ENCODE results near the gene FNDC3A. TPM values are rescaled to one million over a fixed set of nuclear protein-coding genes. Genes with fewer than 3 reads are reported as not detected.

The FNDC3A gene
- polyA plus RNA-seq, 1 of the 3 experiments (the other 2 are of a cell fraction), result 27.7 TPM

GRCh38 chr13:48945626-48946025, 30.1 kb upstream of the FNDC3A start:
- no peaks in the 10 kb centered on the region for H3K27me3 ChIP-seq (ENCODE audit: insufficient read depth)
- H4K20me1 ChIP-seq (ENCODE audit: insufficient read depth), result no peaks in the 10 kb centered on the region
- H2AFZ ChIP-seq (ENCODE audit: low read depth), result no peak overlapping the region
- no peaks in the 10 kb centered on the region for H3K79me2 ChIP-seq (ENCODE audit: insufficient read depth)
- H3K4me3 ChIP-seq (ENCODE audit: low read depth in 2 of 2, low read length in 1 of 2), result no peak overlapping the region
- H3K9me3 ChIP-seq, result no peaks in the 10 kb centered on the region
- DNase-seq, result no peak
- peaks cover 0 to 2% of the 10 kb centered on the region in 2 experiments; a peak in 2 of 4 replicates for H3K4me1 ChIP-seq (ENCODE audit: control insufficient read depth in 1 of 2, insufficient read depth in 2 of 2, low read depth in 1 of 2, low read length in 1 of 2)
- H3K9me2 ChIP-seq, result no peaks in the 10 kb centered on the region
- H3K27ac ChIP-seq (ENCODE audit: low read depth in 2 of 2, low read length in 1 of 2), result no peak overlapping the region
- H3K4me2 ChIP-seq, result no peak overlapping the region
- WGBS (ENCODE audit: low lambda C conversion rate), result 90% methylated on average over 1 of the region's 1 CpG
- no peaks in the 10 kb centered on the region for H3K36me3 ChIP-seq (replicated peaks in 1 of 2; ENCODE audit: control insufficient read depth in 1 of 2, insufficient read depth in 2 of 2, low read length in 1 of 2)
- no peak overlapping the region for H3K9ac ChIP-seq
- ChIA-PET CTCF (no interaction called here), POLR2A (no interaction called here)
- TF ChIP-seq SMC3 (IDR thresholded peaks at IDR 0.05; ENCODE audit: low read depth, low read length), result no peak
- TF ChIP-seq RAD21 (IDR thresholded peaks at IDR 0.05; ENCODE audit: low read length), result no peak
- no peak for TF ChIP-seq GATA2 (CRISPR knock-in tag; IDR thresholded peaks at IDR 0.05)
- TF ChIP-seq NFIC (IDR thresholded peaks at IDR 0.05; ENCODE audit: borderline replicate concordance), result no peak
- no peak for TF ChIP-seq RXRA (IDR thresholded peaks at IDR 0.05; ENCODE audit: borderline replicate concordance, low read depth)
- TF ChIP-seq POLR2AphosphoS5 (IDR thresholded peaks at IDR 0.05; ENCODE audit: low read depth, low read length), result no peak
- TF ChIP-seq EP300 (IDR thresholded peaks at IDR 0.05; ENCODE audit: borderline replicate concordance in 1 of 2, low read depth in 1 of 2, low read length in 1 of 2), result no peak
- TF ChIP-seq MXI1 (IDR thresholded peaks at IDR 0.05; ENCODE audit: low read depth, low read length), result no peak
- TF ChIP-seq JUND (IDR thresholded peaks at IDR 0.05), result no peak
- TF ChIP-seq ZBTB33 (IDR thresholded peaks at IDR 0.05; ENCODE audit: borderline replicate concordance, low read depth), result no peak
- no peak for TF ChIP-seq FOXJ3 (CRISPR knock-in tag; IDR thresholded peaks at IDR 0.05)
- no peak for TF ChIP-seq YY1 (IDR thresholded peaks at IDR 0.05; ENCODE audit: low read depth)
- TF ChIP-seq MEF2A (IDR thresholded peaks at IDR 0.05; ENCODE audit: borderline replicate concordance, low read depth), result no peak
- no peak for TF ChIP-seq CHD2 (IDR thresholded peaks at IDR 0.05; ENCODE audit: low read length, partially characterized antibody)
- no peak for TF ChIP-seq FOSL2 (IDR thresholded peaks at IDR 0.05; ENCODE audit: borderline replicate concordance, low read depth)
- no peak for TF ChIP-seq EZH2phosphoT487 (IDR thresholded peaks at IDR 0.05; ENCODE audit: borderline replicate concordance, low read depth)
- TF ChIP-seq FOXM1 (IDR thresholded peaks at IDR 0.05; ENCODE audit: low read depth), result no peak
- no peak for TF ChIP-seq SIN3A (IDR thresholded peaks at IDR 0.05; ENCODE audit: borderline replicate concordance, low read depth, low read length)
- TF ChIP-seq GABPA (IDR thresholded peaks at IDR 0.05; ENCODE audit: low read depth), result no peak
- no peak for TF ChIP-seq TCF12 (IDR thresholded peaks at IDR 0.05)
- no peaks in the 10 kb centered on the region for H3F3A ChIP-seq (replicated peaks; ENCODE audit: insufficient read depth)

DNA sequence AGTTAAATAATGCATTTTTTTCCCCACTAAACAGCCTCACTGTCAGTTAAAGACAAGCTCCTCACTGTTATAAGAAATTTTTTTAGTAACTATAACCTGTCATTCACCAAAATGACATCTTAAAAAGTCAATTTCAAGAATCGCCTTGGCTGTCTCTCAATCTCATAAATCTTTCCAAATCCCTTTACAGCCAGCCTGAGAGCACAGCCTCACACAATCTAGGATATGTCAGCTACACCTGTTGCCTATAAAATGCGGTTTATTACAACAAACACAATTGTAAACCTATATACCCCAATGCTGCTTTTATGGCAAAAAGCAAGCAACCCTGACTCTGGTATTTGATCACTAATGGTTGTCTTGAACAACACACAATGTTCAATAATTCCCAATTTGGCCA, 29.5 kb upstream of the FNDC3A start:
- no peaks in the 10 kb centered on the region for H3K79me2 ChIP-seq (ENCODE audit: insufficient read depth)
- TF ChIP-seq EP300 (IDR thresholded peaks at IDR 0.05; ENCODE audit: borderline replicate concordance in 1 of 2, low read depth in 1 of 2, low read length in 1 of 2), result no peak
- no peak for TF ChIP-seq RXRA (IDR thresholded peaks at IDR 0.05; ENCODE audit: borderline replicate concordance, low read depth)
- no peaks in the 10 kb centered on the region for H3K27me3 ChIP-seq (ENCODE audit: insufficient read depth)
- no peak overlapping the region for H3K4me3 ChIP-seq (ENCODE audit: low read depth in 2 of 2, low read length in 1 of 2)
- peaks cover 0 to 5% of the 10 kb centered on the region in 2 experiments; a peak in 2 of 4 replicates for H3K4me1 ChIP-seq (ENCODE audit: control insufficient read depth in 1 of 2, insufficient read depth in 2 of 2, low read depth in 1 of 2, low read length in 1 of 2)
- DNase-seq, result no peak
- no peaks in the 10 kb centered on the region for H3K9me3 ChIP-seq
- H4K20me1 ChIP-seq (ENCODE audit: insufficient read depth), result no peaks in the 10 kb centered on the region
- no peaks in the 10 kb centered on the region for H3K36me3 ChIP-seq (replicated peaks in 1 of 2; ENCODE audit: control insufficient read depth in 1 of 2, insufficient read depth in 2 of 2, low read length in 1 of 2)
- ChIA-PET POLR2A (no interaction called here), CTCF (no interaction called here)
- no peak overlapping the region for H3K9ac ChIP-seq
- no peaks in the 10 kb centered on the region for H3F3A ChIP-seq (replicated peaks; ENCODE audit: insufficient read depth)
- no peak overlapping the region for H2AFZ ChIP-seq (ENCODE audit: low read depth)
- no peak overlapping the region for H3K27ac ChIP-seq (ENCODE audit: low read depth in 2 of 2, low read length in 1 of 2)
- H3K4me2 ChIP-seq, result no peak overlapping the region
- H3K9me2 ChIP-seq, result no peaks in the 10 kb centered on the region
- 90% methylated on average over 2 of the region's 2 CpGs for WGBS (ENCODE audit: low lambda C conversion rate)

Measured in SK-N-SH (cell line).